SK-N-SH treated with all-trans-retinoic acid at 6 μM for 48 hours (cell line): ENCODE data around the gene CST11.

Experiments
- PATZ1 ChIP-seq: fragments of 250-450 bp; sonication (Bioruptor Pico); IDR thresholded peaks from 2 replicates; pipeline ENCODE4 v1.8.0; 2020; ENCODE audit warnings: mild to moderate bottlenecking, moderate library complexity, borderline replicate concordance
- RARB ChIP-seq: fragments of 250-450 bp; sonication (Bioruptor Pico); IDR thresholded peaks from 2 replicates; pipeline ENCODE4 v1.8.0; 2021; ENCODE audit warnings: mild to moderate bottlenecking, moderate library complexity
- SNAI2 ChIP-seq: fragments of 250-450 bp; sonication (Bioruptor Pico); IDR thresholded peaks from 2 replicates; pipeline ENCODE4 v1.5.0; 2020; ENCODE audit warnings: mild to moderate bottlenecking, moderate library complexity
- TSHZ2 ChIP-seq: fragments of 250-450 bp; sonication (Bioruptor Pico); IDR thresholded peaks from 2 replicates; pipeline ENCODE4 v1.5.0; 2020; ENCODE audit warnings: mild to moderate bottlenecking, moderate library complexity
- ZNF70 ChIP-seq: fragments of 450-650 bp; formaldehyde crosslinking; IDR thresholded peaks from 2 replicates; pipeline ENCODE4 v1.5.0; 2020; ENCODE audit warnings: mild to moderate bottlenecking, moderate library complexity

- no peak for TF ChIP-seq SNAI2 (CRISPR knock-in tag)
- TF ChIP-seq ZNF70 (CRISPR knock-in tag) = no peak
- TF ChIP-seq PATZ1 (CRISPR knock-in tag) = no peak
- TF ChIP-seq RARB (CRISPR knock-in tag) = no peak
- TF ChIP-seq TSHZ2 = no peak
These were observed 38.1 kb upstream of the CST11 start, which contains the start of gene CST8 for GRCh38 chr20:23490817-23491216.
